Gastrocnemius medialis (tissue), 4 donors: Measurements from ENCODE around the gene USH2A.

Experiments
- CTCF ChIP-seq, 5 experiments: fragments of 450-650 bp in 3 of 5; fragments of 200-600 bp in 2 of 5; sonication (generic) in 2 of 5; IDR thresholded peaks in 4 of 5; conservative IDR thresholded peaks in 1 of 5; 1 replicate in 4 of 5; 2 replicates in 1 of 5; pipeline ENCODE4 v1.5.1; 2016 to 2019; ENCODE audit warnings: antibody characterized with exemption in 5 of 5, mild to moderate bottlenecking in 3 of 5, moderate library complexity in 3 of 5
- POLR2A ChIP-seq, 2 donors: fragments of 450-650 bp; IDR thresholded peaks; one replicate each; pipeline ENCODE4 v1.6.1; 2017; ENCODE audit warnings: antibody characterized with exemption in 2 of 2, mild to moderate bottlenecking in 2 of 2, moderate library complexity in 2 of 2

- TF ChIP-seq CTCF (IDR thresholded peaks at IDR 0.05 in 4 of 5, conservative IDR thresholded peaks at IDR 0.05 in 1 of 5) (no peak), POLR2A (IDR thresholded peaks at IDR 0.05) (no peak)
Observed at GRCh38 chr1:216350186-216350585, 73.1 kb downstream of the USH2A start.
